ENCODE results near the gene ARID3A. TPM values are rescaled to one million over a fixed set of nuclear protein-coding genes. Genes with fewer than 3 reads are reported as not detected.

ARID3A gene
- total and polyA plus RNA-seq, 2 of the 4 experiments (the other 2 are of a cell fraction): 16.0 to 23.1 TPM

DNA sequence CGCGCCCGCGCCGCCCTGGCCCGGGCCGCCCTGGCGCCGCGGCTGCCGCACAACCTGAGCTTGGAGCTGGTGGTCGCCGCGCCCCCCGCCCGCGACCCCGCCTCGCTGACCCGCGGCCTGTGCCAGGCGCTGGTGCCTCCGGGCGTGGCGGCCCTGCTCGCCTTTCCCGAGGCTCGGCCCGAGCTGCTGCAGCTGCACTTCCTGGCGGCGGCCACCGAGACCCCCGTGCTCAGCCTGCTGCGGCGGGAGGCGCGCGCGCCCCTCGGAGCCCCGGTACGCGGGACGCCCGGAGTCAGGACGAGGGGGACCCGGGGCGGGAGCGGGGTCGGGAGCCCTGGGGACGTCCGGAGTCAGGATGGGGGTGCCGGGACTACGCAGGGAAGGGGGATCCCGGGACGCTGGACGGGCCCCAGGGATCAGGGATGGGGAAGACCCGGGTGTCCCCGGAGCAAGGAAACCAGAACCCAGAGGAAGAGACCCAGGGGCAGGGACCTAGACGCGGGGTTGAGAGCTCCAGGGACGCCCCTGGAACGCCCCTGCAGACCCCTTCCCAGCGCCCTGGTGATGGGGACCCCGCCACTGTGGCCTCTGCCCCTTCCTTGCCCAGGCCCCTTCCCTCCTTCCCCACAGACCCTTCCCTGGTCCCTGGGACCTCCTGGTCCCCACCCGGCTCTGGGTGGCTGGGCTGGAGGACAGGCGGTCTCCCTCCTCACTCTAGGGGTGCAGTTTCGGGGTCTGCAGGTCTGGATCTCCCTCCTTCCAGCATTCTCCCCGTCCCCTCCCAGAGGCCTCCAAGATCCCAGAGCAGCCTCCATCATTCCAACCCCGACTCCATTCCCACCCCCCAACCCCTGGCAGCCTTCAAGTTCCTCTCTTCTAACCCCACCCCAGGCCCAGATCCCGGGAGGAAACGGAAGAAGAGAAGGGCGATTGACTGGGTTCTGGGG, 75.0 kb downstream of the ARID3A start (continued):
- TF ChIP-seq SMC3 (IDR thresholded peaks at IDR 0.05; ENCODE audit: low read depth, low read length): no peak
- no peak for TF ChIP-seq RAD21 (IDR thresholded peaks at IDR 0.05; ENCODE audit: low read length)

DNA sequence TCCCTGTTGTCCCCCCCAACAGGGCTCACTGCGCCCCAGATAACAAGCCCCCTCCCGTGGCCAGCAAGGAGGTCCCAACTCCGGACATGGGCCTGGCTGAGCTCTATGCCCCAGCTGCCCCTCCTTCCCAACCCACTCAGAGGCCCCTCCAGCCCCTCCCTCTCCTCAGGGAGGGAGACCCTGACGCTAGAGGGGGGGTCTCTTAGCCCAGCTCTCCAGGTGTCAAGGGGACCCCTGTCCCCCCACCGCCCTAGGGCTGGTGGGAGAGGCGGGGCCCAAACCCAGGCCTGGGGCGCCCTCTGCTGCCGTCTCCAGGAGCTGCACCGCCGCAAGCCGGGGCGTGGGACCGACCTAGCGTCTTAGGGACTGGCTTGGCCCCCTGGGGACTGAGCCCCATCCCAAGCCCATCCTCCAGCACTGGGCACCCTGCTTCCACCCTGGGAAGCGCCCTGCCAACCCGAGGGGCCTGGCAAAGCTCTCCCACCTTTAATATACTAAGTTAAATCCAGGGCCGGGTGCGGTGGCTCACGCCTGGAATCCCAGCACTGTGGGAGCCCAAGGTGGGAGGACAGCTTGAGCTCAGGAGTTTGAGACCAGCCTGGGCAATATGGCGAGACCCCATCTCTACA, 75.8 kb downstream of the ARID3A start:
- dilution Hi-C loops (cut with HindIII; ENCODE audit: low sequenced_read_pairs, unreplicated experiment) (no loop called here), intact Hi-C loops (cut with micrococcal nuclease) (loop anchor here (1.0 kb wide), 1 partner anchor 80 kb away; no protein-coding TSS in a partner anchor), in situ Hi-C loops (cut with MboI; ENCODE audit: low sequenced_read_pairs) (no loop called here)
- no peak overlapping the region for H3K4me2 ChIP-seq (ENCODE audit: low read depth, low read length)
- no peak overlapping the region for H2BK20ac ChIP-seq (ENCODE audit: low read depth, low read length)
- no peak overlapping the region for H2BK120ac ChIP-seq (ENCODE audit: low read depth, low read length)
- ATAC-seq (ENCODE audit: low read depth) (peak; percentile 82), DNase-seq (no peak)
- ChIA-PET CTCF (interaction anchor here (0.7 to 0.8 kb wide), 2 partner anchors 78 to 147 kb away, joined by 3 to 5 read pairs; no protein-coding TSS in a partner anchor), POLR2A (ENCODE audit: unreplicated experiment) (no interaction called here)
- no peak overlapping the region for H4K91ac ChIP-seq (ENCODE audit: insufficient read depth, low read depth, low read length)
- TF ChIP-seq CEBPB (IDR thresholded peaks at IDR 0.05; ENCODE audit: low read depth, low read length): no peak
- peak; percentile 58 for TF ChIP-seq SMC3 (IDR thresholded peaks at IDR 0.05; ENCODE audit: low read depth, low read length)
- peak; percentile 44; the same call in 1 of the 2 replicates for TF ChIP-seq MAZ (IDR thresholded peaks at IDR 0.05; ENCODE audit: borderline replicate concordance, low read depth, low read length)
- TF ChIP-seq RAD21 (IDR thresholded peaks at IDR 0.05; ENCODE audit: low read length): peak; percentile 75
- TF ChIP-seq, protein P1, sequence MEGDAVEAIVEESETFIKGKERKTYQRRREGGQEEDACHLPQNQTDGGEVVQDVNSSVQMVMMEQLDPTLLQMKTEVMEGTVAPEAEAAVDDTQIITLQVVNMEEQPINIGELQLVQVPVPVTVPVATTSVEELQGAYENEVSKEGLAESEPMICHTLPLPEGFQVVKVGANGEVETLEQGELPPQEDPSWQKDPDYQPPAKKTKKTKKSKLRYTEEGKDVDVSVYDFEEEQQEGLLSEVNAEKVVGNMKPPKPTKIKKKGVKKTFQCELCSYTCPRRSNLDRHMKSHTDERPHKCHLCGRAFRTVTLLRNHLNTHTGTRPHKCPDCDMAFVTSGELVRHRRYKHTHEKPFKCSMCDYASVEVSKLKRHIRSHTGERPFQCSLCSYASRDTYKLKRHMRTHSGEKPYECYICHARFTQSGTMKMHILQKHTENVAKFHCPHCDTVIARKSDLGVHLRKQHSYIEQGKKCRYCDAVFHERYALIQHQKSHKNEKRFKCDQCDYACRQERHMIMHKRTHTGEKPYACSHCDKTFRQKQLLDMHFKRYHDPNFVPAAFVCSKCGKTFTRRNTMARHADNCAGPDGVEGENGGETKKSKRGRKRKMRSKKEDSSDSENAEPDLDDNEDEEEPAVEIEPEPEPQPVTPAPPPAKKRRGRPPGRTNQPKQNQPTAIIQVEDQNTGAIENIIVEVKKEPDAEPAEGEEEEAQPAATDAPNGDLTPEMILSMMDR (conservative IDR thresholded peaks at IDR 0.05; ENCODE audit: low read depth, low read length): peak; percentile 79
- BruUV-seq (replicated peaks): no TSS peak
- no peak overlapping the region for H3K4me3 ChIP-seq (ENCODE audit: insufficient read depth, low read depth, low read length)
- H3K4me1 ChIP-seq (ENCODE audit: control insufficient read depth, insufficient read depth, low read length): no peaks in the 10 kb centered on the region
- peak overlapping the region; percentile 78 for H2AK9ac ChIP-seq (replicated peaks; ENCODE audit: low read depth, low read length, poor library complexity)
- H3K9me1 ChIP-seq (ENCODE audit: insufficient read depth, low read length): no peaks in the 10 kb centered on the region
- H3K79me1 ChIP-seq (ENCODE audit: low read depth in 1 of 2, low read length in 2 of 2): no peaks in the 10 kb centered on the region; a peak in 1 of 4 replicates
- H3K4ac ChIP-seq (ENCODE audit: low read depth, low read length): no peak overlapping the region
- peaks cover 34% of the 10 kb centered on the region for H3K27me3 ChIP-seq (ENCODE audit: control insufficient read depth, insufficient read depth, low read length)
- H3K9me3 ChIP-seq (ENCODE audit: control insufficient read depth, insufficient read depth, low read length): no peaks in the 10 kb centered on the region
- 11% methylated on average over 3 of the region's 20 CpGs; no CpG with 5 or more reads in 1 of the 2 experiments for WGBS, 2 experiments (ENCODE audit: extremely low coverage in 2 of 2, insufficient read length in 1 of 2)
- no peak overlapping the region for H3K23ac ChIP-seq (ENCODE audit: low read depth, low read length)
- H2AK5ac ChIP-seq (ENCODE audit: low read depth, low read length): no peak overlapping the region
- H3K14ac ChIP-seq (replicated peaks; ENCODE audit: low read depth, low read length): no peak overlapping the region
- H3K36me3 ChIP-seq (ENCODE audit: control insufficient read depth, insufficient read depth, low read length): no peaks in the 10 kb centered on the region
- peak overlapping the region; percentile 64 for H2AFZ ChIP-seq (replicated peaks; ENCODE audit: low read length, poor library complexity)
- no peak overlapping the region for H3K18ac ChIP-seq (ENCODE audit: low read depth, low read length)
- H4K20me1 ChIP-seq (ENCODE audit: insufficient read depth, low read length): 0 out of 2 replicates have a peak, but pooled peaks cover 11% of the 10 kb centered on the region
- no peak overlapping the region for H3K9ac ChIP-seq (ENCODE audit: low read depth, low read length)
- no peak overlapping the region for H2BK5ac ChIP-seq (ENCODE audit: low read depth, low read length, poor library complexity, severe bottlenecking)
- H4K8ac ChIP-seq (ENCODE audit: low read depth in 2 of 2, low read length in 2 of 2): no peak overlapping the region
- no peak overlapping the region for H4K5ac ChIP-seq (ENCODE audit: low read depth, low read length)
- H2BK15ac ChIP-seq (ENCODE audit: low read depth, low read length): peak overlapping the region; percentile 59; the same call in 1 of the 3 replicates
- no peak overlapping the region for H3K27ac ChIP-seq (ENCODE audit: insufficient read depth, low read length)
- no peak overlapping the region for H3K56ac ChIP-seq (ENCODE audit: extremely low read depth, insufficient read depth, low read length)

All from IMR-90 (cell line).